B cell (primary cell): Measurements from ENCODE around the gene FOXO3. TPM values are rescaled to one million over a fixed set of nuclear protein-coding genes. Genes with fewer than 3 reads are reported as not detected.

Source experiments
- ATAC-seq: fragments of 200-7000 bp; cut with Tn5 transposase; one replicate; pipeline ENCODE4 v1.10.0; 2021; ENCODE audit warnings: low read depth, mild to moderate bottlenecking, moderate number of reproducible peaks, moderate library complexity
- CTCF ChIA-PET: fragments of 350-600 bp; sonication (Branson Sonifier 250); formaldehyde crosslinking; loops from one replicate; lab custom pipeline; 2021; ENCODE audit warnings: antibody characterized with exemption, inconsistent platforms; lab: Charles Lee
- POLR2A ChIA-PET: fragments of 350-600 bp; sonication (Branson Sonifier 250); formaldehyde crosslinking; loops from one replicate; lab custom pipeline; 2021; ENCODE audit warnings: antibody characterized with exemption; lab: Charles Lee
- DNase-seq: peaks from one replicate; pipeline ENCODE4 v3.0.0; 2013
- H2AFZ ChIP-seq: 2 replicates; pipeline ENCODE4 v1.6.1; 2012; ENCODE audit warnings: mild to moderate bottlenecking, low read depth, low read length; ENCODE audit not compliant: insufficient read depth, poor library complexity, severe bottlenecking
- H3K27ac ChIP-seq, 2 donors: 1 replicate in 1 of 2; 2 replicates in 1 of 2; pipeline ENCODE4 v1.5.1; 2012 to 2013; ENCODE audit warnings: low read length in 2 of 2, mild to moderate bottlenecking in 2 of 2, moderate library complexity in 1 of 2
- H3K27me3 ChIP-seq, 4 experiments: fragments of 200-600 bp in 1 of 4; sonication (generic) in 1 of 4; replicated peaks in 1 of 4; 1 replicate in 2 of 4; 2 replicates in 2 of 4; pipeline versions ENCODE4 v1.6.1 to v1.7.0; 2013 to 2016; ENCODE audit warnings: low read length in 3 of 4, mild to moderate bottlenecking in 2 of 4, mixed read lengths in 1 of 4, moderate library complexity in 1 of 4; ENCODE audit not compliant: insufficient read depth in 4 of 4, control insufficient read depth in 3 of 4; ENCODE audit errors: control extremely low read depth in 1 of 4
- H3K36me3 ChIP-seq, 2 experiments: replicated peaks in 1 of 2; 1 replicate in 1 of 2; 2 replicates in 1 of 2; pipeline versions ENCODE4 v1.6.1 to v1.7.1; 2013; ENCODE audit warnings: low read length in 1 of 2; ENCODE audit not compliant: insufficient read depth in 2 of 2, control insufficient read depth in 1 of 2; ENCODE audit errors: control extremely low read depth in 1 of 2, extremely low read depth in 1 of 2
- H3K4me1 ChIP-seq, 2 donors: fragments of 200-600 bp in 1 of 2; sonication (generic) in 1 of 2; 1 replicate in 1 of 2; 2 replicates in 1 of 2; pipeline versions ENCODE4 v1.5.1 to v1.6.1; 2013 to 2017; ENCODE audit warnings: low read length in 2 of 2; ENCODE audit not compliant: control insufficient read depth in 2 of 2, insufficient read depth in 2 of 2
- H3K4me2 ChIP-seq: replicated peaks from 2 replicates; pipeline ENCODE3; 2012; ENCODE audit warnings: mild to moderate bottlenecking, low read depth, low read length; ENCODE audit not compliant: poor library complexity, severe bottlenecking
- H3K4me3 ChIP-seq, 5 experiments: fragments of 200-600 bp in 1 of 5; sonication (generic) in 1 of 5; 1 replicate in 3 of 5; 2 replicates in 2 of 5; pipeline versions ENCODE4 v1.5.1 to v1.7.0; 2011 to 2016; ENCODE audit warnings: low read length in 4 of 5, mild to moderate bottlenecking in 4 of 5, low read depth in 2 of 5, control low read depth in 1 of 5, moderate library complexity in 1 of 5; ENCODE audit not compliant: insufficient read depth in 1 of 5; ENCODE audit errors: control extremely low read depth in 1 of 5, extremely low read depth in 1 of 5
- H3K79me2 ChIP-seq: fragments of 200-600 bp; sonication (generic); one replicate; pipeline ENCODE4 v1.6.0; 2016; ENCODE audit warnings: low read length; ENCODE audit not compliant: control insufficient read depth, insufficient read depth
- H3K9ac ChIP-seq: fragments of 200-600 bp; sonication (generic); 2 replicates; pipeline ENCODE4 v1.6.1; 2017; ENCODE audit warnings: mild to moderate bottlenecking, low read length, moderate library complexity
- H3K9me3 ChIP-seq, 3 donors: one replicate each; pipeline versions ENCODE4 v1.6.1 to v1.7.1; 2013; ENCODE audit warnings: low read length in 2 of 3; ENCODE audit not compliant: control insufficient read depth in 2 of 3, insufficient read depth in 1 of 3; ENCODE audit errors: control extremely low read depth in 1 of 3
- H4K20me1 ChIP-seq: 2 replicates; pipeline ENCODE4 v1.6.0; 2012; ENCODE audit warnings: mild to moderate bottlenecking, low read length; ENCODE audit not compliant: insufficient read depth, control insufficient read depth, poor library complexity, severe bottlenecking
- H3K27ac Mint-ChIP-seq: one replicate; pipeline ENCODE4 v1.8.0; 2021; ENCODE audit warnings: mixed read lengths
- H3K27me3 Mint-ChIP-seq: one replicate; pipeline ENCODE4 v1.8.0; 2021; ENCODE audit warnings: mixed read lengths
- H3K4me1 Mint-ChIP-seq: one replicate; pipeline ENCODE4 v1.8.0; 2021; ENCODE audit warnings: mixed read lengths
- H3K4me3 Mint-ChIP-seq: one replicate; pipeline ENCODE4 v1.8.0; 2021; ENCODE audit warnings: mixed read lengths
- H3K9me3 Mint-ChIP-seq: one replicate; pipeline ENCODE4 v1.8.0; 2022; ENCODE audit warnings: mixed read lengths; ENCODE audit not compliant: insufficient read depth
- EZH2 ChIP-seq: IDR thresholded peaks from 2 replicates; pipeline ENCODE4 v1.6.1; 2012; ENCODE audit warnings: borderline replicate concordance, low read depth, mild to moderate bottlenecking, moderate library complexity, low read length; ENCODE audit not compliant: insufficient read depth, poor library complexity, severe bottlenecking
- WGBS: methylation state at CpG from one replicate; pipeline ENCODE4 v1.1.5; 2013; ENCODE audit warnings: missing lambda C conversion rate; ENCODE audit not compliant: insufficient coverage; 5-methylcytosine and 5-hydroxymethylcytosine counted together
- intact Hi-C: fragments of 100-400 bp; cut with micrococcal nuclease; formaldehyde crosslinking; loops from one replicate; pipeline ENCODE4 v1.10.0; 2022
- polyA plus RNA-seq: library from polyadenylated mRNA; depleted of rRNA; stranded (reverse); fragments of >200 nt; gene quantifications from 2 replicates; pipeline ENCODE4 v1.2.3, GENCODE V29; 2012
- total RNA-seq, 2 donors: library from RNA; stranded (reverse); fragments of 120-200 nt in 1 of 2; gene quantifications; 1 replicate in 1 of 2; 2 replicates in 1 of 2; pipeline versions ENCODE4 v1.2.3 to v1.2.4, GENCODE V29; 2013 to 2022
- TF ChIP-seq, protein P1 (sequence below): fragments of 200-600 bp; IDR thresholded peaks from one replicate; pipeline ENCODE4 v1.8.0; 2022; ENCODE audit warnings: antibody characterized with exemption, mild to moderate bottlenecking

FOXO3 gene
- total and polyA plus RNA-seq, 2 donors (not counting 1 experiment from before 2014, with no cell fraction given): 6.0 to 16.9 TPM

DNA sequence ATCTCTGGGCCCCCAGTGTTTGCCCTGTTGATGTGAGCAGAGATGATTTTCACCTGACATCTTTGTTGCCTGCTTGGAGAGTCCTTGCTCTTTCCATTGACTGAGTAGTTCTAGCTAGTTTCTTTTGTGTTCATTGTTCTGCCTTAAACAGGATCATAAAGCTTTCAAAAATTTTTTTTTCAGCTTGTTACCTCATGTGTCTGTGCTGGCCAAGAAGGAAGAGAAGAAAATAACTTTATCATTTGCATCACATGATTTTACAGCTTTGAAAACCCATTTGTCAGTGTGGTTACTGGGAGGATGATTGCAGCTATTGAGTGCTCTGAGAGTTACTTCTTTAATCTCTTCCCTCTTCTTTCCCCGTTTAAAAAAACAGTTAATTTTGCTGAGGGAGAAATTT lies 16.0 kb downstream of the FOXO3 start:
- Histone ChIP-seq H3K27ac (no peak overlapping the region), H3K4me3 (no peak overlapping the region), H3K36me3 (peaks cover 3 to 8% of the 10 kb centered on the region in 2 experiments), H3K27me3 (no peaks in the 10 kb centered on the region), H3K4me1 (peaks cover 18 to 25% of the 10 kb centered on the region in 2 donors), H3K9ac (no peak overlapping the region), H3K4me2 (peak overlapping the region; percentile 1), H3K79me2 (peaks cover 75% of the 10 kb centered on the region), H2AFZ (no peak overlapping the region), H3K9me3 (no peaks in the 10 kb centered on the region), H4K20me1 (peaks cover 25% of the 10 kb centered on the region)
- H3K27me3 Mint-ChIP-seq: no peaks in the 10 kb centered on the region
- H3K4me1 Mint-ChIP-seq: peaks cover 59% of the 10 kb centered on the region
- no CpG with 5 or more reads among the region's 1 CpG for WGBS
- ATAC-seq (no peak), DNase-seq (no peak)
- H3K4me3 Mint-ChIP-seq: no peak overlapping the region
- ChIA-PET POLR2A (interaction anchor here (0.7 to 1.3 kb wide), 2 partner anchors 17 to 19 kb away, joined by 3 to 4 read pairs; partner anchors contain the start of gene FOXO3), CTCF (interaction anchor here (0.6 to 1.8 kb wide), 5 partner anchors 8 to 318 kb away, joined by 3 to 6 read pairs (median 4); no protein-coding TSS in a partner anchor)
- no peak overlapping the region for H3K27ac Mint-ChIP-seq
- TF ChIP-seq, protein P1, sequence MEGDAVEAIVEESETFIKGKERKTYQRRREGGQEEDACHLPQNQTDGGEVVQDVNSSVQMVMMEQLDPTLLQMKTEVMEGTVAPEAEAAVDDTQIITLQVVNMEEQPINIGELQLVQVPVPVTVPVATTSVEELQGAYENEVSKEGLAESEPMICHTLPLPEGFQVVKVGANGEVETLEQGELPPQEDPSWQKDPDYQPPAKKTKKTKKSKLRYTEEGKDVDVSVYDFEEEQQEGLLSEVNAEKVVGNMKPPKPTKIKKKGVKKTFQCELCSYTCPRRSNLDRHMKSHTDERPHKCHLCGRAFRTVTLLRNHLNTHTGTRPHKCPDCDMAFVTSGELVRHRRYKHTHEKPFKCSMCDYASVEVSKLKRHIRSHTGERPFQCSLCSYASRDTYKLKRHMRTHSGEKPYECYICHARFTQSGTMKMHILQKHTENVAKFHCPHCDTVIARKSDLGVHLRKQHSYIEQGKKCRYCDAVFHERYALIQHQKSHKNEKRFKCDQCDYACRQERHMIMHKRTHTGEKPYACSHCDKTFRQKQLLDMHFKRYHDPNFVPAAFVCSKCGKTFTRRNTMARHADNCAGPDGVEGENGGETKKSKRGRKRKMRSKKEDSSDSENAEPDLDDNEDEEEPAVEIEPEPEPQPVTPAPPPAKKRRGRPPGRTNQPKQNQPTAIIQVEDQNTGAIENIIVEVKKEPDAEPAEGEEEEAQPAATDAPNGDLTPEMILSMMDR: no peak
- no peak for TF ChIP-seq EZH2
- intact Hi-C loops: loop anchor here (2.0 to 5.0 kb wide), 2 partner anchors 14 to 36 kb away; no protein-coding TSS in a partner anchor
- no peaks in the 10 kb centered on the region for H3K9me3 Mint-ChIP-seq

DNA sequence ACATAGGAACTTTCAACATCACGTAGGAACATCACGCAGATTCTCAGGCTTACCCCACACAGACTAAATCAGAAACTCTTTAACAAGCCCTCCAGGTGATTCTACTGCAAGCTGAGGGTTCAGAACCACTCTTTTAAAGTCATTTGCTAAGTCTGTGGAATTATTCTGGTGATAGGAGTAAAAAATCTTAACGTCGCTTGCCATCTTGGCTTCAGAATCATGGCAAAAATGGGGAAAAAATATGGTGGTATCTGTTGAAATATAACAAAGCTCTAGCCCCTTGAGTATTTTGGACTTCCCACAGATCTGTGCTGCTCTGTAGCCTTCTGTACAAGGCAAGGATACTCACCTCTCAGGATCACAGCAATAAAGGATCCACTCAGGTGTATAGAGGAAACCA lies 17.4 kb downstream of the FOXO3 start:
- TF ChIP-seq EZH2: no peak
- TF ChIP-seq, protein P1: no peak
- Histone ChIP-seq H3K27ac (no peak overlapping the region), H3K4me2 (no peak overlapping the region), H3K9me3 (no peaks in the 10 kb centered on the region), H3K27me3 (no peaks in the 10 kb centered on the region), H3K36me3 (peaks cover 0 to 7% of the 10 kb centered on the region in 2 experiments), H3K4me1 (peaks cover 18 to 25% of the 10 kb centered on the region in 2 donors), H2AFZ (no peak overlapping the region), H3K9ac (no peak overlapping the region), H4K20me1 (peaks cover 22% of the 10 kb centered on the region), H3K4me3 (no peak overlapping the region), H3K79me2 (peaks cover 77% of the 10 kb centered on the region)
- H3K4me1 Mint-ChIP-seq: peaks cover 68% of the 10 kb centered on the region
- H3K9me3 Mint-ChIP-seq: no peaks in the 10 kb centered on the region
- ChIA-PET CTCF (no interaction called here), POLR2A (no interaction called here)
- H3K27ac Mint-ChIP-seq: no peak overlapping the region
- H3K4me3 Mint-ChIP-seq: no peak overlapping the region
- 100% methylated on average over 4 of the region's 4 CpGs for WGBS
- H3K27me3 Mint-ChIP-seq: no peaks in the 10 kb centered on the region
- ATAC-seq (no peak), DNase-seq (no peak)
- intact Hi-C loops: loop anchor here (5.0 kb wide), 1 partner anchor 34 kb away; no protein-coding TSS in a partner anchor
